ENCODE results near the gene USP33. TPM values are rescaled to one million over a fixed set of nuclear protein-coding genes. Genes with fewer than 3 reads are reported as not detected.
"Not testable (repeated sequence)": the region's sequence is repeated elsewhere in the genome, so short reads cannot be mapped to it uniquely, and the experiment has no call there.

Gene USP33
- total and polyA plus RNA-seq, 5 donors, result 24.1 to 35.5 (median 33.0) TPM

DNA sequence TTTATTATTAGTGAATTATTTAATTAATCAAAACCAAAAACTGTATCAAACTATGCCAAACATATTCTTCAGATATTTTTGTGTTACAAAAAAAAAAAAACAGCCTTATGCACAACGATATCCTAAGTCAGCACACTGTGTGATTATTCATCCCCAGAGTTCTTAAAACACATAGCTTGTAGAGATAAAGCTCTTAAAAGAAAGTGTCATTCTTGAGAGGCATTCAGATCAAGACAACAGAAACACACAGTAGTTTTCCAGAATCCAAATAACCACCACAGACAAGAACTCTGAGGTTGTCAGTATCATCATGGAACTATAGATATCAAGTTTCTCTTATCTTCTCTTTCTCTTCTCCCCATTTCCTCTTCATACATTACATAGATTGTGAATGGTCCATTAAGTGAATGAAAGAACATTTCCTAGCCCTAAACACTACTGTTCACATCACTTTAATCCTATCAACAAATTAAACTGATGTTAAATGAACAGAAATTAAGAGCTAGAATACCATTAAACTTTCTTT lies 90.7 kb downstream of the USP33 start:
- Histone ChIP-seq H3K4me1 (ENCODE audit: control insufficient read depth, insufficient read depth, low read length) (peaks cover 3% of the 10 kb centered on the region), H3K27ac (ENCODE audit: low read length) (no peak overlapping the region), H3K4me3 (ENCODE audit: low read length) (no peak overlapping the region), H3K27me3 (ENCODE audit: control insufficient read depth, insufficient read depth) (no peaks in the 10 kb centered on the region), H3K9me3 (ENCODE audit: control insufficient read depth, low read length) (no peaks in the 10 kb centered on the region)
- WGBS, result 15% methylated on average over 1 of the region's 1 CpG
- DNase-seq (no peak), ATAC-seq (no peak)
- intact Hi-C loops (cut with DNase I), result no loop called here

DNA sequence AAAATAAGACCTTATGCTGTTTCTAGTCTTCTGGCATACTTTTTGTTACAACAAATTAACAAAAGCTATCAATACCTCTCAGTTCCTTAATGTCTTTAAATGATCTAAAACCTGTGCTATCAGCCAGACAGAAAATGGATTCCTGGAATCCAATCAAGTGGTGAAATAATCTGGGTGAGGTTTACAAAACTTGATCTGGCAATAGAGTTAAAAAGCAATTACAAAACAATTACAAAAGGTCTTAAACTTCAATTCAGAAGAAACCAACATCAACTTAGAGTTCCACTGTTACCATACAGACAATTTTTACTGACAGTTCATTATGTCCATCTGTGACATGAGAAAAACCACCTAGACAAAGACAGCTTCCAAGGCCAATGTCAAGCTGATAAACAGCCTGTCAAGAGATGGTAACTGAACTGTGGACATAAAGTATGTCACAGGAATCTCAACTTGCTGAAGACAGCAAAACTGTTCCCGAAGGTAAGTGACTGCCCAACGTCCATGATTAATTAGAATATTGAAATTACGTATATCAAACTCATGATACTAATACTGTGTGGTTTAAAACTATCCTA lies 94.6 kb downstream of the USP33 start:
- WGBS, result 59% methylated on average over 3 of the region's 3 CpGs
- intact Hi-C loops (cut with DNase I), result no loop called here
- no peak for ATAC-seq

DNA sequence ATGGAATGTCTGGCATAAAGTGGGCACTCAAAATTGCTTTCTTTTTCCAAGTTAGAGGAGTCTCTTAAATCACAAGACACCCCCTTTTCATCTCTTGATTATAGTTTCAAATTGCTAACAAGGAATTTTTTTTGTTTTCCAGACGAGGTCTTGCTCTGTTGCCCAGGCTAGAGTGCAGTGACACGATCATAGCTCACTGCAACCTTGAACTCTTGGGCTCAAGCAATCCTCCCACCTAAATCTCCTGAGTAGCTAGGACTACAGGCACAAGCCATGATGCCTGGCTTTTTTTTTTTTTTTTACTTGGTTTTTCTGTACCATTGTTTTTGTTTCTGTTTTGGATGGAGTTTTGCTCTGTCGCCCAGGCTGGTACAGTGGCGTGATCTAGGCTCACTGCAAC lies 98.0 kb downstream of the USP33 start:
- DNase-seq (no peak), ATAC-seq (no peak)
- Histone ChIP-seq H3K27ac (ENCODE audit: low read length) (no peak overlapping the region), H3K27me3 (ENCODE audit: control insufficient read depth, insufficient read depth) (no peaks in the 10 kb centered on the region), H3K4me1 (ENCODE audit: control insufficient read depth, insufficient read depth, low read length) (peaks cover 2% of the 10 kb centered on the region), H3K9me3 (ENCODE audit: control insufficient read depth, low read length) (no peaks in the 10 kb centered on the region), H3K4me3 (ENCODE audit: low read length) (no peak overlapping the region)
- intact Hi-C loops (cut with DNase I), result no loop called here
- WGBS, result 88% methylated on average over 4 of the region's 4 CpGs

More for the DNA sequence above, 94.6 kb downstream of the USP33 start:
- Histone ChIP-seq H3K27ac (ENCODE audit: low read length) (no peak overlapping the region), H3K4me3 (ENCODE audit: low read length) (no peak overlapping the region), H3K4me1 (ENCODE audit: control insufficient read depth, insufficient read depth, low read length) (peaks cover 3% of the 10 kb centered on the region), H3K27me3 (ENCODE audit: control insufficient read depth, insufficient read depth) (no peaks in the 10 kb centered on the region), H3K9me3 (ENCODE audit: control insufficient read depth, low read length) (no peaks in the 10 kb centered on the region)
- DNase-seq, result no peak

DNA sequence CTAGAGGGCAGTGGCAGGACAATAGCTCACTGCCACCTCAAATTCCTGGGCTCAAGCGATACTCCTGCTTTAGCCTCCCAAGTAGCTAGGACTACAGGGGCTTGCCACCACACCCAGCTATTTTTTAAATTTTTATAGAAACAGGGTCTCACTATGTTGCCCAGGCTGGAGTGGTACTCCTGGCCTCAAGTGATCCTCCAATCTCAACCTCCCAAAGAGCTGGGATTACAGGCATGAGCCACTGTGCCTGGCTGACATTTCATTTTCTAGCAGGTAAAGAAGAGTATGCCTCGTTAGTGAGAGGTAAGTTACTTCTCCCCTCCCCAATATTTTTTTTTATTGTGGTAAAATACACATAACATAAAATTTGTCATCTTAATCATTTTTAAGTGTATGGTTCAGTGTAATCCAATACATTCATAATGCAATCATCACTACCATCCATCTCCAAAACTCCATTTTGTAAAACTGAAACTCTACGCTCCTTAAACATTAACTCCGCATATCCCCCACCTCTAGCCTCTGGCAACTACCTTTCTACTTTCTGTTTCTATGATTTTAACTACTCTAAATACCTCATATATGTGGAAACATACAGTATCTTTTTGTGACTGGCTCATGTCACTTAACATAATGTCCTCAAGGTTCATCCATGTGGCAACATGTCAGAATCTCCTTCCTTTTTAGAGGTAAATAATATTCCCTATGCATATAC lies 99.6 kb downstream of the USP33 start:
- Histone ChIP-seq H3K9me3 (ENCODE audit: control insufficient read depth, low read length) (no peaks in the 10 kb centered on the region), H3K4me1 (ENCODE audit: control insufficient read depth, insufficient read depth, low read length) (peaks cover 2% of the 10 kb centered on the region), H3K4me3 (ENCODE audit: low read length) (no peak overlapping the region), H3K27me3 (ENCODE audit: control insufficient read depth, insufficient read depth) (no peaks in the 10 kb centered on the region), H3K27ac (ENCODE audit: low read length) (no peak overlapping the region)
- WGBS, result 97% methylated on average over 4 of the region's 4 CpGs
- ATAC-seq (no peak), DNase-seq (no peak)
- intact Hi-C loops (cut with DNase I), result no loop called here

DNA sequence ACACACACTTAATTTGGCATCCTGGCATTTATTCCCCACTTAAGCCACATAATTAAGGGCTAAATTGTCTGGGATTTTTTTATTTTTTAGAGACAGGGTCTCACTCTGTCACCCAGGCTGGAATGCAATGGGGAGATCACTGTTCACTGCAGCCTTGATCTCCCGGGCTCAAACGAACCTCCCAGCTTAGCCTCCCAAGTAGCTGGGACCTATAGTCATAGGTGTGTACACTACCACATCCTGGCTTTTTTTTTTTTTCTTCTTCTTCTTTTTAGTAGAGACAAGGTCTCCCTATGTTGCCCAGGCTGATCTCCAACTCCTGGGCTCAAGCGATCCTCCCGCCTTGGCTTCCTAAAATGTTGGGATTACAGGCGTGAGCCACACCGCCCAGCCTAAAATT lies 101.4 kb downstream of the USP33 start:
- Histone ChIP-seq H3K27ac (ENCODE audit: low read length) (no peak overlapping the region), H3K27me3 (ENCODE audit: control insufficient read depth, insufficient read depth) (no peaks in the 10 kb centered on the region), H3K4me1 (ENCODE audit: control insufficient read depth, insufficient read depth, low read length) (peaks cover 2% of the 10 kb centered on the region), H3K9me3 (ENCODE audit: control insufficient read depth, low read length) (no peaks in the 10 kb centered on the region), H3K4me3 (ENCODE audit: low read length) (no peak overlapping the region)
- intact Hi-C loops (cut with DNase I), result no loop called here
- no peak for ATAC-seq
- WGBS, result 94% methylated on average over 6 of the region's 6 CpGs
- DNase-seq, result no peak

DNA sequence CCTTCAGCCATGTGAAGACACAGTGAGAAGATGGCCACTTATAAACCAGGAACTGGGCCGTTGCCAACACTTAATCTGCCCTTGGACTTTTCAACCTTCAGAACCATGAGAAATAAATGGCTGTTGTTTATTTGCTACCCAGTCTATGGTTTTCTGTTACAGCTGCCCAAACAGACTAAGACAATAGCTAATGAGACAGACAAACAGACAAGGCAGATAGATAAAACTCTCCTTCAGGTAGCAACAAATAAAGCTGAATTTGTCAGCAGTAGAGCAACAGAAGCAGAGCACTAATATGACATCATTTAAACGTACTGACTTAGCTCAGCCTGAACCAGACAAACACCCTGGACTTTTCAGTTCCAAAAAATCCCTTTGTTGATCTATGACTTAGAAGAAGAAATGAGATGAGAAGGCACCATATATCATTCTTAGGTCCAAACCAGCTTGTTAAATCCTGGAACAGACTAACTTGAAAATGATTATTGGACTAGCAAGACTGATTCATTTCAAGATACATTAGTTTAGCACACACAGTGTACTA lies 104.1 kb downstream of the USP33 start:
- intact Hi-C loops (cut with DNase I), result no loop called here
- WGBS, result 58% methylated on average over 2 of the region's 2 CpGs
- H3K27me3 ChIP-seq (ENCODE audit: control insufficient read depth, insufficient read depth), result no peaks in the 10 kb centered on the region

DNA sequence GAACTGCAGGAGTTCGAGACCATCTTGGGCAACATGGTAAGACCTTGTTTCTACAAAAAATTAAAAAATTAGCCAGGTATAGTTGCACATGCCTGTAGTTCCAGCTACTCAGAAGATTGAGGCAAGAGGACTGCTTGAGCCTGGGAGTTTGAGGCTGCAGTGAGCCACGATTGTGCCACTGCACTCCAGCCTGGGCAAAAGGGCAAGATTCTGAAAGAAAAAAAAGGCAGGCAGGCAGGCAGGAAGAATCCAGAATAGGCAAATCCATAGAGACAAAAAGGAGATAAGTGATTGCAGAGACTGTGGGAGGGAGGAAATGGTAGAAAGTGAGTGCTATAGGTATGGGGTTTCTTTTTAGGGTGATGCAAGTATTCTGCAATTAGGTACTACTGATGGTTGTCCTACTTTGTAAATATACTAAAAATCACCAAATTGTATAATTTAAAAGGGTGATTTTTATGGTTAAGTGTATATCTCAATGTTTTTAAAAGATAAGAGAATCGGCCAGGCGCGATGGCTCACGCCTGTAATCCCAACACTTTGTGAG lies 106.6 kb downstream of the USP33 start:
- DNase-seq (no peak), ATAC-seq (no peak)
- 84% methylated on average over 6 of the region's 6 CpGs for WGBS
- Histone ChIP-seq H3K4me1 (ENCODE audit: control insufficient read depth, insufficient read depth, low read length) (peaks cover 2% of the 10 kb centered on the region), H3K27me3 (ENCODE audit: control insufficient read depth, insufficient read depth) (no peaks in the 10 kb centered on the region), H3K9me3 (ENCODE audit: control insufficient read depth, low read length) (no peaks in the 10 kb centered on the region), H3K27ac (ENCODE audit: low read length) (no peak overlapping the region), H3K4me3 (ENCODE audit: low read length) (no peak overlapping the region)
- intact Hi-C loops (cut with DNase I), result no loop called here

More for the DNA sequence above, 104.1 kb downstream of the USP33 start:
- H3K4me1 ChIP-seq (ENCODE audit: control insufficient read depth, insufficient read depth, low read length), result peaks cover 2% of the 10 kb centered on the region
- H3K4me3 ChIP-seq (ENCODE audit: low read length), result no peak overlapping the region
- H3K9me3 ChIP-seq (ENCODE audit: control insufficient read depth, low read length), result no peaks in the 10 kb centered on the region
- no peak for ATAC-seq
- DNase-seq, result no peak
- no peak overlapping the region for H3K27ac ChIP-seq (ENCODE audit: low read length)

DNA sequence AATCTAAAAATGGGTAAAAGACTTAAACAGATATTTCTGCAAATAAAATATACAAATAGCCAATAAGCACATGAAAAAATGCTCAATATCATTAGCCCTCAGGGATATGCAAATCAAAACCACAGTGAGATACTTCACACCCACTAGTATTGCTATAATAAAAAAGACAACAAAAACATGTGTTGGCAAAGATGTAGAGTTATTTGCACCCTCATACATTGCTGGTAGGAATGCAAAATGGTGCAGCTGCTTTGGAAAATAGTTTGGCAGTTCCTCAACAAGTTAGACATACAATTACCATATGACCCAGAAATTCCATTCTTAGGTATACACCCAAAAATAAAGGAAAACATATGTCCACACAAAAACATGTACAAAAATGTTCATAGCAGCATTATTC lies 107.4 kb downstream of the USP33 start:
- Histone ChIP-seq H3K27me3 (ENCODE audit: control insufficient read depth, insufficient read depth) (no peaks in the 10 kb centered on the region), H3K27ac (ENCODE audit: low read length) (no peak overlapping the region), H3K4me3 (ENCODE audit: low read length) (no peak overlapping the region), H3K9me3 (ENCODE audit: control insufficient read depth, low read length) (no peaks in the 10 kb centered on the region), H3K4me1 (ENCODE audit: control insufficient read depth, insufficient read depth, low read length) (peaks cover 2% of the 10 kb centered on the region)
- intact Hi-C loops (cut with DNase I), result no loop called here
- ATAC-seq, result no peak
- no peak for DNase-seq

DNA sequence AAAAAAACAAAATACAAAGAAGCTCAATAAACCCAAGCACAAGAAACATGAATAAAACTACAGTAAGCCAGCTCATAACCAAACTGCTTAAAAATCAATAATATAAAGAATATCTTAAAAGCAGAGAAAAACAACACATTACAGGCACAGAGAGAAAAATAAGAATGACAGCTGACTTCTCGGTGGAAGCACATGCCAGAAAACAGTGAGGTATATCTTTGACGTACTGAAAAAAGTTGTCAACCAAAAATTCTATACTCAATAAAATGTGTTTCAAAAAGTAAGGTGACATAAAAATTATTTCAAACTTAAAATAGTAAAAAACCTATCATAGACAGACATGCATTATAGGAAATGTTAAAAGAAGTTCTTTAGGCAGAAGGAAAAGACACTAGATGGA lies 110.5 kb downstream of the USP33 start:
- WGBS, result 94% methylated on average over 2 of the region's 2 CpGs
- DNase-seq (no peak), ATAC-seq (no peak)
- no peaks in the 10 kb centered on the region for H3K9me3 ChIP-seq (ENCODE audit: control insufficient read depth, low read length)
- H3K4me3 ChIP-seq (ENCODE audit: low read length), result no peak overlapping the region
- H3K4me1 ChIP-seq (ENCODE audit: control insufficient read depth, insufficient read depth, low read length), result peaks cover 1% of the 10 kb centered on the region
- no peaks in the 10 kb centered on the region for H3K27me3 ChIP-seq (ENCODE audit: control insufficient read depth, insufficient read depth)
- H3K27ac ChIP-seq (ENCODE audit: low read length), result no peak overlapping the region
- intact Hi-C loops (cut with DNase I), result no loop called here

DNA sequence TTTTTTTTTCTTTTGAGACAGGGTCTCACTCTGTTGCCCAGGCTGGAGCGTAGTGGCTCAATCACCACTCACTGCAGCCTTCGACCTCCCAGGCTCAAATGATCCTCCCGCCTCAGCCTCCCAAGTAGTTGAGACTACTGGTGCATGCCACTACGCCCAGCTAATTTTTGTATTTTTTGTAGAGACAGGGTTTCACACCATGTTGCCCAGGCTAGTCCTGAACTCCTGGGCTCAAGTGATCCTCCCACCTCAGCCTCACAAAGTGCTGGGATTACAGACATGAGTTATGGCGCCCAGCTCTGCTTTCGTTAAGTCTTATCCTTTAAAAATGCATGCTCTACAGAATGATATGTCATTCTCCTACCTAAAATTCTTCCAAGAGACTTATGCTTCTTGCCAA lies 113.4 kb downstream of the USP33 start:
- DNase-seq; H3K27ac ChIP-seq (ENCODE audit: low read length); intact Hi-C loops (cut with DNase I); H3K4me1 ChIP-seq (ENCODE audit: control insufficient read depth, insufficient read depth, low read length); H3K27me3 ChIP-seq (ENCODE audit: control insufficient read depth, insufficient read depth); H3K9me3 ChIP-seq (ENCODE audit: control insufficient read depth, low read length); ATAC-seq; H3K4me3 ChIP-seq (ENCODE audit: low read length): not testable (repeated sequence)
- WGBS, result 98% methylated on average over 6 of the region's 6 CpGs

Measured in right cardiac atrium (tissue), 5 donors.